ENCODE data around the gene PCDHB10. TPM values are rescaled to one million over a fixed set of nuclear protein-coding genes. Genes with fewer than 3 reads are reported as not detected.
"Not testable (repeated sequence)": the region's sequence is repeated elsewhere in the genome, so short reads cannot be mapped to it uniquely, and the experiment has no call there.

Gene PCDHB10
- total RNA-seq = 0.51 and 0.70 TPM in 2 replicates

- peak; percentile 62 for DNase-seq
Measured at GRCh38 chr5:141192110-141192725, at the start of gene PCDHB10. PCDHB10 (plus strand) TSS chr5:141192353; CDS start chr5:141192553, 200 bp downstream.

GRCh38 chr5:141149812-141150211 lies 42.3 kb upstream of the PCDHB10 start, which contains the start of gene PCDHB6:
PCDHB6 (plus strand) TSS chr5:141150057; CDS start chr5:141150258, 201 bp downstream.
- peak; percentile 46 for DNase-seq

- no peak for DNase-seq
Measured at GRCh38 chr5:141150224-141150992, 41.7 kb upstream of the PCDHB10 start.

GRCh38 chr5:141150993-141151325 lies 41.2 kb upstream of the PCDHB10 start:
- DNase-seq = no peak

GRCh38 chr5:141151632-141152031 lies 40.5 kb upstream of the PCDHB10 start:
- DNase-seq = not testable (repeated sequence)

- DNase-seq = not testable (repeated sequence)
Measured at GRCh38 chr5:141152096-141152495, 40.1 kb upstream of the PCDHB10 start.

- DNase-seq = no peak
Measured at GRCh38 chr5:141155540-141156374, 36.4 kb upstream of the PCDHB10 start.

- not testable (repeated sequence) for DNase-seq
Measured at GRCh38 chr5:141157356-141157755, 34.8 kb upstream of the PCDHB10 start.

- not testable (repeated sequence) for DNase-seq
Measured at GRCh38 chr5:141157901-141158300, 34.3 kb upstream of the PCDHB10 start.

GRCh38 chr5:141172381-141173204 lies 19.6 kb upstream of the PCDHB10 start, which contains the start of gene PCDHB7:
PCDHB7 (plus strand) TSS chr5:141172644; CDS start chr5:141172836, 192 bp downstream.
- DNase-seq = peak; percentile 43

GRCh38 chr5:141174291-141175104 lies 17.7 kb upstream of the PCDHB10 start:
- DNase-seq = not testable (repeated sequence)

GRCh38 chr5:141175933-141176332 lies 16.2 kb upstream of the PCDHB10 start:
- no peak for DNase-seq

GRCh38 chr5:141177577-141178191 lies 14.5 kb upstream of the PCDHB10 start, which contains the start of gene PCDHB8:
PCDHB8 (plus strand) TSS chr5:141177790; CDS start chr5:141178035, 245 bp downstream.
- peak; percentile 3 for DNase-seq

GRCh38 chr5:141179371-141179770 lies 12.8 kb upstream of the PCDHB10 start:
- DNase-seq = not testable (repeated sequence)

- DNase-seq = not testable (repeated sequence)
Measured at GRCh38 chr5:141179876-141180275, 12.3 kb upstream of the PCDHB10 start.

GRCh38 chr5:141180313-141180712 lies 11.8 kb upstream of the PCDHB10 start:
- DNase-seq = no peak

- peak; percentile 54 for DNase-seq
Measured at GRCh38 chr5:141182248-141182647, 9.9 kb upstream of the PCDHB10 start, which contains the start of gene PCDHB16. PCDHB16 (plus strand) TSS chr5:141182387; CDS start chr5:141182560, 173 bp downstream.

GRCh38 chr5:141184117-141184855 lies 7.9 kb upstream of the PCDHB10 start:
- DNase-seq = not testable (repeated sequence)

GRCh38 chr5:141186897-141187512 lies 5.1 kb upstream of the PCDHB10 start, which contains the start of gene PCDHB9:
PCDHB9 (plus strand) TSS chr5:141187161; CDS start chr5:141187319, 158 bp downstream.
- peak; percentile 48 for DNase-seq

All from dermis blood vessel endothelial cell (primary cell).